Hematopoietic multipotent progenitor cell treated with erythropoietin and hydrocortisone succinate and interleukin-3 and kit ligand, for 4 days (in vitro differentiated cells): Measurements from ENCODE around the gene PCDH19.

Experiments
- DNase-seq: peaks from one replicate; pipeline ENCODE4 v3.0.0-alpha.2; 2015

PCDH19 gene

DNA sequence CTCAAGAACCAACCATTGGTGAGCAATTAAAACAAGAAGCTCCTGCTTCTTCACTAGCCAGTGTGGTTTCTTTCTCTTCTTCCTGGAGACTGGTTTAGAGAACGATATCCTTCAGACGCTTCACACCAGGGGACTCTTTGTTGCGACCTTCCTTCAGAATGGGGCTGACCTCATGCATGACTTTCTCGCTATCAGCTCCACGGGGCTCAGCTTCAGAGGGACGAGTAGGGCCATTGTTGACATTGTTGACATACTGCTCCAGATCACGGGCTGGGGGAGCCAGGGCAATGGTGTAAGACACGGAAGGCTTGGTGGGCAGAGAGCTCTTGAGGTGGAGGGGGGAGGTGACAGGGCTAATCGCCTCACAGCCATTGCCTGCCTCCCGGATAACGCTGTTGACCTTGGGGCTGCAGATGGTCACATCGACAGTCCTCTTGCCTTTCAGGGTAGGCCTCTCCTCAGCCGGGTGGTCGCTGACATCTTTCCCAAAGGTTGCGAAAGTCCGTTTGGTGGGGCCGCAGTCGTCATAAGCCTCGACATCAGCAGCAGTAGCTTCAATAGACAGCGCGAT lies 113.8 kb downstream of the PCDH19 start:
- no peak for DNase-seq

DNA sequence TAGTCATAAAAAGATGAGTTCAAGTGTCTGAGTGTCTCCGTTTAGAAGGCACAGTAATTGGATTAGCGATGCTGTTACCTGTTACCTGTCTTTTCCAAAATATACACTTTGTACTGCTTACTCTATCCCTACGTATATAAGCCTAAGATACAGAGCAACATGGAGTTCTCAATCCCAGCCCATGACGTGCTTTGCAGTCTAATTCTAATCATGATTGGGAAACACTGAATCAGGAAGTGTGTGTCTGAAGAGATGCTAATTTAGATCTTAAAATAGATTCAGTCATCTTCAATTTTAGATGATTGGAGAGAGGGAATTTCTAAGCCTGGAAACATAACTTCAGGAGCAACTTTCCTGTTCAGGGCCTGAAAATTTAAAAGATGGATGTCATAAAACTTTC lies 115.1 kb downstream of the PCDH19 start:
- DNase-seq: no peak

DNA sequence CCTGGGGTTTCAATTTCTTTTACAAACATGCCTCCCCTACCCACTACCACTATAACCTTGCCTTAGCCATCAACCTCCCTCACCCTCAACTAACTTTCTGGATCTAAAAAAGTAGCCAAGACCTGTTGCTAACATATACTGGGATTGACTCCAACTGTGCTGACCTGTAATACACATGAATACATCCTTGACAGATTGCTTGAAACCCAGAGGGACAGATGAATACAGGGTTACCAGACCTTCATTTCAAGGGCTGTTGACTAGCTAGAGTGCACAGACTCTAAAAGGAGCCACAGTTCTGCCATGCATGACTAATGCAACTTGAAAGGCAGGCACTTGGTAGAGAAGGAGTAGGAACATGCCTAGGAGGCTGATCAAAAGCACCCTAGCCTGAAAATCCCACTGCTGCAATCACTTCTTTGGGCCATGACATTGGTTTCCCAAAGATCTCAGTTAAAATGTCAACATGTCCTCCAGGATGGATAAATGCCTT lies 121.0 kb downstream of the PCDH19 start:
- DNase-seq: no peak

DNA sequence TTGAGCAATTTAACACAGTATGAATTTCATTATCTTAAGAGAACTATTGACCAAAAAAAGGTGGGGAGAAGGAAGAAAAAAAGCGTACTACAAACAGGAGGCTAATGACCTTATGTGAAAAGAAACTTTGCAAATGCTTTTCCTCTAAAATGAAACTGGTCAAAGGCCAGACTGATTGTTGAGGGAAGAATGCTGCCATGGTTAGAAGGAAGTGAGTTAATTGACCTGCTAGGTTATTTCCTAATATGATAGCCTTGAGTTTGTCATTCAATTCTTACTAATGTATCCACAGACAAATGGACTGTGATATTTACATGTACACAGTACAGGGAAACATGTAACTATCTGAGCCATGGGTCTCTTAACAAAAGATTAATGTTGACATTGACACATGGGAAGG lies 132.8 kb downstream of the PCDH19 start:
- DNase-seq: no peak

DNA sequence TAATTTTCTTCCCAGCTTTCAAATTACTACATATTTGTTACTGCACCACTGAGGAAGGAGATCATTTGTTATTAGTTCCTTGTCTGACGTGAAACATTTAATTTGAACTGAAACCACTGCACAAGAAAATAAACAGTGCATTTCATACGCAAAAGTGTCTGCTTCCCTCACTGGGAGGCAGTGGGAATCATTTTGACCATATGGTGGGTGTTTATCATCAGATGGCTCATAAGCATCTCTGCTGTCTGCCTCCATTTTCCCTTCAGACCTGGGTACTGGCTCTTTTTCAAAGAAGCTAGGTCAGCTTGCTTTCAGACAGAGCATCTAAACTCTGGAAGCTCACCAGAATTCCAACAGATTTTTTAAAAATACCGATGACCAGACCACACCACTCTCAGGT lies 135.2 kb downstream of the PCDH19 start:
- DNase-seq: no peak

DNA sequence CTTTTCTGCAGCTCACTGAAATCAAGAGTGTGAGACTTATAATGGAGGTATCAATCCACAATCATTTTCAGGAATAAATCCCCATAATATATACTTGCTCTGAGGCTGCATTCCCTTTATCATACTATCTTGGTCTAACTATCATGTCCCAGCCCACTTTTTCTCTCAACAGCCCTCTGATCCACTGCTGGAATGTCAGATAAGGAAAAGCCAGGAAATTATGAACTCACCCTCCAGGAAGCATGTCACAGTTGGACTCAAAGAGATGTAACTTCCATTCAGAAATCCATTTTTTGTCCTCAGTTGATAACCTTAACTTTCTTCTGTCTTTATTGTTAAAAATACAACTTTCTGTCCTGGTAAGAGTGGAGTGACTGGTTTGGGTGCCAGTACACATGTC lies 144.9 kb downstream of the PCDH19 start:
- no peak for DNase-seq

DNA sequence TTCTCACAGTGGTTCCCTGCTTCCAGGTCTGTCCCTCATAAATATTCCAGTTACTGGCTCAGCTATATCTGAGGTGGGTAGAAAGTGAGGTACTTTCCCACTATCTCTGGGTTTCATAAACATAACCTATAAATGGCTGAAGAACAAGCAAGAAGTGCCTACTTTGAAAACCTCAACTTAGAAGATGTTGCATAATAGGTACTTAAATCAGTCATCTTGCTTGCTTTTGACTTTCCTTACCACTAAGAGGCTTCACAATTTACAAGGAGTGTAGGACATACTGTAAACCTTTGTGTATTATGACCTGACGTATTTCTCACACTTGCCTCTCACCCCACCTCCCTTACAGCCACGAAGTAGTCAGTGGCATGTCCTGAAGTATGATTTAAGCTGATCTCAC lies 145.9 kb downstream of the PCDH19 start:
- no peak for DNase-seq

DNA sequence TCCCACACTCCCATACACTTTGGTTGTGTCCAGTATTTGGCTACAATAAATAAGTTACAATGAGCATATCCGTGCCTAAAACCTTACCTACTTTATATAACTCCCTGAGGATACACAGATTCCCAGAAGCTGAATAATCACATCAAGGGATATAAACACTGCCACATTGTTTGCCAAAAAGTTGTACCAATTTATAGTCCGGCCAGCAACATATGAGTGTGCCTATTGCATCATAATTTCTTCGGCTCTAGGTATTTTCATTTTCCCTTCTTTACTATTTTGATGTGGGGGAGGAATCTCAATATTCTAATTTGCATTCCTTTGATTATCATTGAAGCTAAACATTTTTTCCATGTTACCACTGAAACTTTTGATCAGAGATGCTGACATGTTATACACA lies 146.4 kb downstream of the PCDH19 start:
- DNase-seq: no peak

DNA sequence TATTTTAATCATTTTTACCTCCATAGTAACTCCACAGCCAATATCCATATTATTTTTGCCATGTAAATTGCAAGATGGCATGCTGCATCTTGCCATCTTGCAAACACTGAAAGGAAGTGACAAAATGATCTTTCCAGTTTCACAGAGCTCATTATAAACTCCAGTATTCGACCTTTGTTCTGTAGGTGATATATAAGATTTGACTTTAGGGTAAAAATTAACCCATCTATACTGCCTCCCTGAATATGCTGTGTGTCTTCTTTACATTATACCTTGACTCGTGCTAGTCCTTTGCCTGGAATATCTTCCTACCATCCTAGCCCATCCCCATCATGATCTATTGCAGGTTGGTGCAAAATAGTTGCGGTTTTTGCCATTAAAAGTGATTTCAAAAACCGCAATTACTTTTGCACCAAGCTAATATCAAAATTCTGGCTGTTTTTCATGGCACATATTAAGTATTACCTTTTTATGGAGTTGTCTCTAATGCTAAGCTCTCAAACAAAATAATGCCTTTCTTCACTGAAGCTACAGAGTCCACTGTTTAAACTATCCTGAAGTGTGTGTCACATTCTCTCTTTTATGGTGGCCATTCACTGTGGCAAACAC lies 161.1 kb downstream of the PCDH19 start:
- DNase-seq: no peak

DNA sequence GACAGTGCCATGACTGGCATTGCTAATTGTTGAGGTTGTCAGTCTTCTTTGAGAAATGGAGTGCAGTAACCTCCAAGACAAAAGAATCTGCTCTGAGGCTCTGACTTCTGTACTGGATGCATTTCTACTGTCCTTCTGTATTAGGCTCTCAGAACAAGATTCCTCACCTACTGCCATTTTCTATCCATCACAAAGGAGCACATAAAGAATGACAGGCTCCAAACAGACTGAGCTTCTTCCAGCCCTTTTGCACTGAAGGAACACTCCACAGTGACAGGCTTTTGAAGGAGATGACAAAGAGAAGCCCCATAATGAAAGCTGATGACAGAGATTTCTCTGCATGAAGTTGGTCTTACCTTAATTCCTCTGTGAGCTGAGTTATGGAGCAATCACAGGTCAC lies 162.2 kb downstream of the PCDH19 start:
- no peak for DNase-seq

DNA sequence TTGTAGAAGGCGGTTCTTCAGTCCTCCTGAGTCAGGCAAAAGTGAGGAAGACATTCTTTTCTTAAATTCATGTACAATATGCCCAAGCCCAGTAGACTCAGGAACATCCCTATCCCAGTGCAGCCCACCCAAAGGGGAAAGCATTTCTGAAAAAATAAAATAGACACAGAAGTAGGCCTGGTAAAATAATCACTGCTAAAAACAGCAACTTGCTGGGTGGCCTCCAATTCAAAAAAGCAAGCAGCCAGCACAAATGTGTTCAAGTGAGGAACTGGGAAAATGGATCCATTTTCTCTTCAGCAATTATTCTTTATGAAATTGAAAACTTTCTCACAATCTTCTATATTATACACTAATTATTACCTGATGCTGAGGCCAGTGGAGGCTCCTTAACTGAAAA lies 165.4 kb downstream of the PCDH19 start:
- DNase-seq: no peak
